ENCODE results near the gene ADGRG6. TPM values are rescaled to one million over a fixed set of nuclear protein-coding genes. Genes with fewer than 3 reads are reported as not detected.

The ADGRG6 gene
- polyA plus RNA-seq, 1 of the 3 experiments (the other 2 are of a cell fraction): 61.5 TPM

- TF ChIP-seq EZH2phosphoT487 (IDR thresholded peaks at IDR 0.05; ENCODE audit: borderline replicate concordance, low read depth): no peak
- TF ChIP-seq USF1 (IDR thresholded peaks at IDR 0.05; ENCODE audit: borderline replicate concordance, low read depth): no peak
- TF ChIP-seq RXRA (IDR thresholded peaks at IDR 0.05; ENCODE audit: borderline replicate concordance, low read depth): no peak
- no peak for TF ChIP-seq FOSL2 (IDR thresholded peaks at IDR 0.05; ENCODE audit: borderline replicate concordance, low read depth)
- no peak for TF ChIP-seq FOXM1 (IDR thresholded peaks at IDR 0.05; ENCODE audit: low read depth)
- no peak for TF ChIP-seq GABPA (IDR thresholded peaks at IDR 0.05; ENCODE audit: low read depth)
- TF ChIP-seq CTCF (IDR thresholded peaks at IDR 0.05): no peak
- TF ChIP-seq CHD2 (IDR thresholded peaks at IDR 0.05; ENCODE audit: low read length, partially characterized antibody): no peak
- H2AFZ ChIP-seq (ENCODE audit: low read depth): 0 out of 2 replicates have a peak overlapping the region, but pooled peaks have one; percentile 10
- no peaks in the 10 kb centered on the region for H3K9me3 ChIP-seq
- peak overlapping the region; percentile 62; the same call in 1 of the 2 replicates for H3K9ac ChIP-seq
- H3K9me2 ChIP-seq: no peaks in the 10 kb centered on the region
- no peaks in the 10 kb centered on the region for H3K27me3 ChIP-seq (ENCODE audit: insufficient read depth)
- CTCF ChIA-PET: no interaction called here
- peak overlapping the region; percentile 47 to 98; a peak in 3 of 4 replicates for H3K27ac ChIP-seq (ENCODE audit: low read depth in 2 of 2, low read length in 1 of 2)
- peak overlapping the region; percentile 3; the same call in 1 of the 2 replicates for H3K4me2 ChIP-seq
- peaks cover 10% of the 10 kb centered on the region for H3K79me2 ChIP-seq (ENCODE audit: insufficient read depth)
- DNase-seq: no peak
- H4K20me1 ChIP-seq (ENCODE audit: insufficient read depth): no peaks in the 10 kb centered on the region
- H3K4me1 ChIP-seq (ENCODE audit: control insufficient read depth in 1 of 2, insufficient read depth in 2 of 2, low read depth in 1 of 2, low read length in 1 of 2): peaks cover 0 to 41% of the 10 kb centered on the region in 2 experiments; a peak in 3 of 4 replicates
- H3K4me3 ChIP-seq (ENCODE audit: low read depth in 2 of 2, low read length in 1 of 2): no peak overlapping the region
- POLR2A ChIA-PET: no interaction called here
- H3K36me3 ChIP-seq (replicated peaks in 1 of 2; ENCODE audit: control insufficient read depth in 1 of 2, insufficient read depth in 2 of 2, low read length in 1 of 2): peaks cover 49 to 61% of the 10 kb centered on the region in 2 experiments
- H3F3A ChIP-seq (replicated peaks; ENCODE audit: insufficient read depth): peaks cover 65% of the 10 kb centered on the region
Observed at GRCh38 chr6:142416686-142417085, 114.9 kb downstream of the ADGRG6 start.

- no peak for DNase-seq
- peaks cover 0 to 38% of the 10 kb centered on the region in 2 experiments; a peak in 3 of 4 replicates for H3K4me1 ChIP-seq (ENCODE audit: control insufficient read depth in 1 of 2, insufficient read depth in 2 of 2, low read depth in 1 of 2, low read length in 1 of 2)
- ChIA-PET POLR2A (no interaction called here), CTCF (no interaction called here)
- H3K9me3 ChIP-seq: no peaks in the 10 kb centered on the region
- 0 out of 2 replicates have a peak overlapping the region, but pooled peaks have one; percentile 3 for H3K4me2 ChIP-seq
- peaks cover 10% of the 10 kb centered on the region for H3K79me2 ChIP-seq (ENCODE audit: insufficient read depth)
- H3K27ac ChIP-seq (ENCODE audit: low read depth in 2 of 2, low read length in 1 of 2): peak overlapping the region in 1 of 2 experiments; percentile 98; a peak in 3 of 4 replicates
- H3K27me3 ChIP-seq (ENCODE audit: insufficient read depth): no peaks in the 10 kb centered on the region
- no peak for TF ChIP-seq SIN3A (IDR thresholded peaks at IDR 0.05; ENCODE audit: borderline replicate concordance, low read depth, low read length)
- no peak for TF ChIP-seq IRF3 (IDR thresholded peaks at IDR 0.05; ENCODE audit: low read depth, low read length)
- TF ChIP-seq RCOR1 (IDR thresholded peaks at IDR 0.05; ENCODE audit: low read length): no peak
- H3K9me2 ChIP-seq: no peaks in the 10 kb centered on the region
- H4K20me1 ChIP-seq (ENCODE audit: insufficient read depth): no peaks in the 10 kb centered on the region
- H3K4me3 ChIP-seq (ENCODE audit: low read depth in 2 of 2, low read length in 1 of 2): no peak overlapping the region
- no peak overlapping the region for H2AFZ ChIP-seq (ENCODE audit: low read depth)
- H3K36me3 ChIP-seq (replicated peaks in 1 of 2; ENCODE audit: control insufficient read depth in 1 of 2, insufficient read depth in 2 of 2, low read length in 1 of 2): peaks cover 49 to 62% of the 10 kb centered on the region in 2 experiments
- WGBS (ENCODE audit: low lambda C conversion rate): 67% methylated on average over 1 of the region's 1 CpG
- peak overlapping the region; percentile 62; the same call in 1 of the 2 replicates for H3K9ac ChIP-seq
- H3F3A ChIP-seq (replicated peaks; ENCODE audit: insufficient read depth): peaks cover 58% of the 10 kb centered on the region
Observed at GRCh38 chr6:142417331-142417750, 115.5 kb downstream of the ADGRG6 start.
